RCC 7860 (cell line): ENCODE data around the gene FGD5.

Experiments
- DNase-seq: peaks from one replicate; pipeline ENCODE4 v3.0.0-alpha.2; 2015; ENCODE audit warnings: low spot score
- FAIRE-seq: peaks from 2 replicates; lab custom pipeline; 2012; peaks lifted over from hg19 to GRCh38; lab: Jason Lieb, UNC

FGD5 gene

DNA sequence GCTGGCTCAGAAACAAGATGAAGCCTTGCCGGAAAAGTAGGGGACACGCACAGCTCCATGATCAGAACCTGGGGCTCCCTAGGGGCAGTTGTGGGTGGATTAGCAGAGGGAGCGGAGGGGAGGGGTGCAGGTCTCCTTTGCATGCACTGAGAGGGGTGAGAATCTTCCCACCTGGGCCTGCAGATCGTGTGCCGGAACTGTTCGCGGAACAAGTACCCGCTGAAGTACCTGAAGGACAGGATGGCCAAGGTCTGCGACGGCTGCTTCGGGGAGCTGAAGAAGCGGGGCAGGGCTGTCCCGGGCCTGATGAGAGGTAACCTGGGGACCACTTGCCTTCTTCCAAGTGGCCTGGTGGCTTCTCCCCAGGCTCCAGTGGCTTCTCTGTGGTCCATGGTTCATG is 104.1 kb downstream of the FGD5 start:
- DNase-seq: no peak
- no peak for FAIRE-seq

DNA sequence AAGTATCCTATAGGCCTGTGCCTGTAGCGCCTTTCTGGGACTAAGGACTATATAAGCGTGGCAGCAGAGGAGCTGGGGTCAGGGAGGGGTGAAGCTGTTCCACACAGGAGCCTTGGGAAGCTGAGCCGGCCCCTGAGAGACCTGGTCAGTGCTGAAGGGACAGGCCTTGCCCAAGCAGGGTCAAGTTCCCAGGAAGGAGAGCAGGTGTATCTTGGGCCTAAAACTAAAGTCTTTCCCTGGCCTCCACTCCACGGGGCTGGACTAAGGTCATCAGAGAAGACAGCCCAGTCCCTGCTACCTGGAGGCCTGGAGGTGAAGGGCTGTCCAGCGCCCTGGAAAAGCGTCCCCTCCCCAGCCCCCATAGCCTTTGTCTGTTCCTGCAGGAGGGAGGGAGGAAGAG is 104.7 kb downstream of the FGD5 start:
- DNase-seq: no peak
- FAIRE-seq: no peak

DNA sequence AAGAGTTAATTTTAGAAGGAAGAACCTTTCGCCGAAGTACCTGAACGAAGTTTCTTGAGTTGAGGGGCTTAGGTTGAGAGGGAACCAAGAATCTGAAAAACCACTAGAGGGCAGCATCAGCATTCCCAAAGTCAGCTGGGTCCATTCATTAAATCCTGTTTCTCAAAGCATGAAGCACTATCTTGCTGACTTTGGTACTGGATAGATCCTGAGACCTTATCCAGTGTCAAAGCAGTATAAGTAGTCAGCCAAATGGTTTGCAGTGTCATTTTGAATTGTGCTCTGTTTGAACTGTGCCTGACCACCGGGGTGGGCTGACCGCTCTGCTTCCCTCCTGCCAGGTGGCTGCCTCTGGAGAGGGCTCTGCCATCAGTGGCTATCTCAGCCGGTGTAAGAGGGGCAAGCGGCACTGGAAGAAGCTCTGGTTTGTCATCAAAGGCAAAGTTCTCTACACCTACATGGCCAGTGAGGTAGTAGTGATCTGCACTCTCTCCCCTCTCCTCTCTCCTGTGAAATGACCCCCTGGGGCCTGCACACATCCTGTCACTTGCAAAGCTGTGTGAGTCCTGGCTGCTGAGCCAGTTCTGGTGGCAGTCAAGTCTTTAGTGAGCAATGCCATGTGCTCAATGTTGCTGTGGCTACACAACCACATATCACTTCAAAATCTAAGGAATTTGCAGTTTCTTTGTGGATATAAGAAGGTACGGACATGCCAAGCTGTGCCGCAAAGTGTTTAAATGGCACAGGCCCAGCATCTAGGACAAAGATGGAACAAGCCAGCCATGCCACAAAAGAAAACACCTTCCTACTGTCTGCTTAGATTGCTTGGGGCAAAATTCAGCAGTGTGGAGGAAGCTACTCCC is 107.2 kb downstream of the FGD5 start:
- DNase-seq: peak; percentile 36
- no peak for FAIRE-seq

DNA sequence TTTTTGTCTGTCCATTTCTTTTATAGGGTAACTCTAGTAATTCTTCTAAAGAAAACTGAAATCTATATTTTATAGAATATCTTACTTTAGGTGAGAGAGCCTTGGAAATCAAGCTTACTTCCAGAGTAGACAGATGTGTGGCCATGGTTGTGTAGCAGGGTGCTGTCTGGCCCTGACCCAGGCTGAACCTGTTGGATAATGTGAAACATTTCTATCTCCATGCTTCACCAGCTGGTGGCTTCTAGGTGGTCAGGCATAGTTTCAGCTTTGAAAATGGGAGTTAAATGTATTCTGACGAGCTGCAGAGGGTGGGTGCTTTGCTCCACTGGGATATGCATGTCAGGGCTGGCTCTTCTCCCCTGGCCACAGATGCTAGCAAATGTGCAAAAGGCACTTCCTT is 107.8 kb downstream of the FGD5 start:
- FAIRE-seq (no peak), DNase-seq (no peak)

GRCh38 chr3:14927308-14927707 is 108.5 kb downstream of the FGD5 start:
- DNase-seq (no peak), FAIRE-seq (no peak)

DNA sequence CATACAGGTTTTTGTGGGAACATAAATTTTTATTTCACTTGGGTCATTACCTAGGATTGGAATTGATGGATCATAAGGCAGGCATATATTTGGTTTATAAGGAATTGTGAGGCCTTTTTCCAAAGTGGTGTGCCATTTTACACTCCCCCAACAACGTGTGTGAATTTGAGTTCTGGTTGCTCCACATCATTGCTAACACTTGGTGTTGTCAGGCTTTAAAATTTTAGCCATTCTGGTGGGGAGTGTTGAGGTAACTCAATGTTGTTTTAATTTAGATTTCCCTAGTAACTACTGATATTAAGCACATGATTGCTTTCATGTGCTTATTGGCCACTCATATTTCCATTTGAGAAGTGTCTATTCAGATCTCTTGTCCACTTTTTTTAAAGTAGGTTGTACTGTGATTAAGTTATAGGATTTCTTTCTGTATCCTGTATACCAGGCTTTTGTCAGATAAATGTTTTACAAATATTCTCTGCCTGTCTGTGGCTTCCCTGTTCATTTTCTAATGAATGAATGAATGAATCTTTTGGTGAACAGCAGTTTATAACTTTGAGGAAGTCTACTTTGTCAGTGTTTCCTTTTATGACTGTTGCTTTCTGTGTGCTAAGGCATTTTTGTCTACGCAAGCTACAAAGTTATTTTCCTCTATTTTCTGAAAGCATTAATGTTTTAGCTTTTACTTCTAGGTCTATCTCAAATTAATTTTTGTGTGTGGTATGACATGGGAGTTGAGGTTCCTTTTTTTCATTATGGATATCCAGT is 110.7 kb downstream of the FGD5 start:
- FAIRE-seq: no peak
- no peak for DNase-seq

- FAIRE-seq (no peak), DNase-seq (no peak)
Measured at GRCh38 chr3:14933820-14934425, 115.2 kb downstream of the FGD5 start.

GRCh38 chr3:14935592-14936345 is 117.0 kb downstream of the FGD5 start:
- DNase-seq: no peak
- no peak for FAIRE-seq

- FAIRE-seq (no peak), DNase-seq (no peak)
Measured at GRCh38 chr3:14938954-14939353, 120.2 kb downstream of the FGD5 start.

DNA sequence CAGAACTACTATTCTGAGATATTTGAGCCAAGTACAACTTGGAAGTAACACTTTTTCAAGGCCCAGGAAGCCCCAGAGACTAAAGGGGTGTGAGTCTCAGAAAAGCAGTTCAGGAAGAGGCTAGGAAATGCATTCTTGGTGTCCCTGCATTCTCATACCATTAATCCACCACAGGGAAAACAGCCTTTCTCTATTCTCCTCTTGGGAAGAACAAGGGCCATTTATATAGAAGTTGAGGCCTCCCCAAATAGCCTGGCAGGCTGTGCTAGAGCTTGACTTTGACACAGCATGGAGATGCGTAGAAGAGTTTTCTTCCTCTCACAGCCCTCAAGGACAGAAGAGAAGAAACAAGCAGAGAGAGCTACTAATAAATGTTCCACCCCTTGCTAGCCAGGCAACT is 123.1 kb downstream of the FGD5 start:
- DNase-seq (no peak), FAIRE-seq (no peak)

DNA sequence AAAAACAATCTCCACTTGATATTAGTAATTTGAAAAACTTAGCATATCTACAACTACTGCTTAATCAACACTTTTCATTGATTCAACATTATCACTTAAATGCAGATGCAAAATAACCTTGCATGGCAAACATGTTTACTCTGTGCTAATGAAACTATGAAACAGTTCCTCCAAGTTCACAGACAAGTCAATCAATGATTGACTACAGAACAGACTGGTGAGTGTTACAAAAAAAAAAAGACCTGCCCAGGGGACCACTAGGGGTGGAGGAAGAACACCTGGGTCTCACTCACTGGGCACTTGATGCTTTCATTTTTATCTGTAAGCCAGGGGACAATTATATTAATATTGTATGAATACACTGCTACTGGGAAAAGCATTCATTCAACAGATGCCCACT is 124.3 kb downstream of the FGD5 start:
- FAIRE-seq (no peak), DNase-seq (no peak)

DNA sequence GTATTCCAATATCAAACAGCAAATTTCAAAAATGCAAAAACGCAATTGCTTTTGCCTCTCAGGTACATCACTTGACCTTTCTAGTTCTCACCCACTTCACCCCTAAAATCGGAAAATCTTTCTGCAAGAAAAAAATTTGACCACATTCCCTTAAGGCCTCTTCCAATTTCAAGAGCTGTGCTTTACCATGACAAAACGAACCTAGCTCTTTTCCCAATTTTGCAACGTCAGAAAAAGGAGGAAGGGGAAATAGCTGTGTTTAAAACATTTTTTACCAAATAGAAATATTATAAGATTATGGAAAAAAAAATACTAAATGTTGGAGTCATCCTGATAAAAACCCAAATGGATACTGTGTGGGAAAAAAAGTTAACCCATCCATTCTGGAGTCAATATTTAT is 127.5 kb downstream of the FGD5 start:
- no peak for DNase-seq
- no peak for FAIRE-seq

GRCh38 chr3:14946739-14947099 is 128.0 kb downstream of the FGD5 start:
- FAIRE-seq (no peak), DNase-seq (no peak)

DNA sequence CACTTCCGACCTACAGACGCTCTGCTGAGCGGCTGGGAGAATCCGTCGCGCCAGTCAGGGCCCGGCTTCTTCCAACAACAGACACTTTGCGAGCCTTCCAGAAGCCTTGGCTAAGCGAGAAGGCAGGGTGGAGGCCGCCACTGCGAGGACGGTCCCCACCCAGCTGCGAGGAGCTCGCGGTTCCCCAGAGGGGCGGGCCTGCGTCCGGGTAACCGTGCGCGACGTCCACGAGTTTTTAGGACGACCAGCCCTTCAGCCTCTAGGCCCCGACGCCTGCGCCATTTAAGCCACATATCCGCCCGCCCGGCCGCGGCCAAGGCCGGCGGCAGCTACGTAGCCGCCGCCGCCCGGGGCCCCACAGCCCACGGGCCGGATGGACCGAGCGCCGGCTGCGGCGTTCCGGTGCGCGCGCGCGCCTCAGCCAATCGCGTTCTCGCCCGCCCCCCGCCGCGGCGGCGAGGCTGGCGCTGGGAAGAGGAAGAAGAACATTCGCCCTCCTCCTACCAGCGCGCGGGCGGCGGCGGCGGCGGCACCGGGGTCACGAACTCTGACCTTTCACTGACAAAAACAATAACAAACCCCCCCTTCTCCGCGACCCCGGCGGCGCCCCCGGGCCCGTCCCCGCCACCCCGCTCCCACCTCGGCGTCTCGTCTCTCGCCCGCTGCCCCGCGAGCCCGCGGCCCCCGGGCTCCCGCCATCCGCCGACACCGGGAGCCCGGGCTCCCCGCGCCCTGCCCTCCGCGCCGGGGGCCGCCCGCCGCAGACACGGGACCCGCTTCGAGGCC is 128.5 kb downstream of the FGD5 start, which contains the start of gene NR2C2:
Gene NR2C2 (plus strand): TSS at position 484 of the 786 bp plus-strand sequence. CDS start 56,332 bp downstream, outside the sequence.
- FAIRE-seq (no peak), DNase-seq (peak; percentile 49)

GRCh38 chr3:14947886-14948608 is 129.3 kb downstream of the FGD5 start:
- DNase-seq (peak; percentile 88), FAIRE-seq (no peak)

GRCh38 chr3:14948609-14949038 is 129.9 kb downstream of the FGD5 start:
- no peak for FAIRE-seq
- DNase-seq: no peak

GRCh38 chr3:14949126-14949525 is 130.4 kb downstream of the FGD5 start:
- no peak for FAIRE-seq
- no peak for DNase-seq

DNA sequence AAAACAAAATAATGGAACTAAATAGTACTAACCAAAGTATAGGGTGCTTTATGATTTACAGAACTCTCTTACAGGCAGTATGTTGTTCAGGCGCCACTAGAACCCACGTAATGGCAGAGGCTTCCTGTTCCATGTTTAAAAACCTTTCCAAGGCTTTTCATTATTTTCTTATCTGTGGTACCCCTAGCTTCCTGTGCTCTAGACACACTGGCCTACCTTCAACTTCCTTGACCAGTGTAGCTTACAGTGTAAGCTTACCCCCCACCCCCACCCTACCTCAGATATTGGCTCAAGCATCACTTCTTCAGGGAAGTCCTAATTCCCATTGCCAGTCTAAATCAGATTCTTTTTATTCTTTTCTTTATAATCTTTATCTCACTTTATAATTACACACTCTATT is 131.5 kb downstream of the FGD5 start:
- no peak for FAIRE-seq
- DNase-seq: no peak

- FAIRE-seq: no peak
- no peak for DNase-seq
Measured at GRCh38 chr3:14957153-14957552, 138.4 kb downstream of the FGD5 start.

- FAIRE-seq (no peak), DNase-seq (no peak)
Measured at GRCh38 chr3:14957925-14958324, 139.2 kb downstream of the FGD5 start.
